ENCODE measurements around the gene MRPL55. TPM values are rescaled to one million over a fixed set of nuclear protein-coding genes. Genes with fewer than 3 reads are reported as not detected.

Gene MRPL55
- total and polyA plus RNA-seq, 2 of the 13 experiments (the other 11 are each of a cell fraction or from before 2014, with no cell fraction given), result 58.6 to 92.9 TPM

GRCh38 chr1:228150461-228151179, 41.5 kb upstream of the MRPL55 start (continued):
- TF ChIP-seq ZNF772 (CRISPR knock-in tag; IDR thresholded peaks at IDR 0.05) (peak; percentile 68; the same call in 1 of the 2 replicates), ZMAT3 (CRISPR knock-in tag; conservative IDR thresholded peaks at IDR 0.05) (no peak), ZNF446 (CRISPR knock-in tag; IDR thresholded peaks at IDR 0.05) (no peak), HNF4A (CRISPR knock-in tag; IDR thresholded peaks at IDR 0.05) (no peak; the same call in 1 of the 2 replicates), ZBTB21 (CRISPR knock-in tag; IDR thresholded peaks at IDR 0.05) (no peak), SETDB1 (CRISPR knock-in tag; IDR thresholded peaks at IDR 0.05; ENCODE audit: borderline replicate concordance) (no peak), CEBPZ (IDR thresholded peaks at IDR 0.05; ENCODE audit: low read length) (no peak), SOX13 (IDR thresholded peaks at IDR 0.05) (no peak), SOX13 (CRISPR knock-in tag; conservative IDR thresholded peaks at IDR 0.05 in 1 of 2, IDR thresholded peaks at IDR 0.05 in 1 of 2) (0 out of 4 replicates have a peak, but pooled peaks of 1 of the 2 experiments have one; percentile 22), ZBTB20 (CRISPR knock-in tag; IDR thresholded peaks at IDR 0.05; ENCODE audit: borderline replicate concordance, low read depth) (no peak), IRX3 (CRISPR knock-in tag; IDR thresholded peaks at IDR 0.05; ENCODE audit: borderline replicate concordance, low read depth) (no peak), POLR2A (IDR thresholded peaks at IDR 0.05; ENCODE audit: insufficient read depth in 1 of 2, low read depth in 2 of 2, low read length in 2 of 2) (no peak), ZNF740 (CRISPR knock-in tag; IDR thresholded peaks at IDR 0.05) (no peak), ARHGAP35 (CRISPR knock-in tag; IDR thresholded peaks at IDR 0.05; ENCODE audit: borderline replicate concordance) (no peak), RERE (CRISPR knock-in tag; IDR thresholded peaks at IDR 0.05; ENCODE audit: low read depth) (no peak), SYNCRIP (IDR thresholded peaks at IDR 0.05; ENCODE audit: insufficient read depth, low read depth, low read length) (no peak), ZNF563 (CRISPR knock-in tag; IDR thresholded peaks at IDR 0.05) (0 out of 2 replicates have a peak, but pooled peaks have one; percentile 11)
- TF ChIP-seq, protein P1, sequence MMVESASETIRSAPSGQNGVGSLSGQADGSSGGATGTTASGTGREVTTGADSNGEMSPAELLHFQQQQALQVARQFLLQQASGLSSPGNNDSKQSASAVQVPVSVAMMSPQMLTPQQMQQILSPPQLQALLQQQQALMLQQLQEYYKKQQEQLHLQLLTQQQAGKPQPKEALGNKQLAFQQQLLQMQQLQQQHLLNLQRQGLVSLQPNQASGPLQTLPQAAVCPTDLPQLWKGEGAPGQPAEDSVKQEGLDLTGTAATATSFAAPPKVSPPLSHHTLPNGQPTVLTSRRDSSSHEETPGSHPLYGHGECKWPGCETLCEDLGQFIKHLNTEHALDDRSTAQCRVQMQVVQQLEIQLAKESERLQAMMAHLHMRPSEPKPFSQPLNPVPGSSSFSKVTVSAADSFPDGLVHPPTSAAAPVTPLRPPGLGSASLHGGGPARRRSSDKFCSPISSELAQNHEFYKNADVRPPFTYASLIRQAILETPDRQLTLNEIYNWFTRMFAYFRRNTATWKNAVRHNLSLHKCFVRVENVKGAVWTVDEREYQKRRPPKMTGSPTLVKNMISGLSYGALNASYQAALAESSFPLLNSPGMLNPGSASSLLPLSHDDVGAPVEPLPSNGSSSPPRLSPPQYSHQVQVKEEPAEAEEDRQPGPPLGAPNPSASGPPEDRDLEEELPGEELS (CRISPR knock-in tag; IDR thresholded peaks at IDR 0.05), result no peak

Measured in HepG2 (cell line).